HepG2 (cell line): Measurements from ENCODE around the gene DYNC2H1. TPM values are rescaled to one million over a fixed set of nuclear protein-coding genes. Genes with fewer than 3 reads are reported as not detected.

Experiments
- AGO2 ChIP-seq: fragments of 200-400 bp; formaldehyde crosslinking; optimal IDR thresholded peaks from 2 replicates; pipeline ENCODE3; 2017; ENCODE audit warnings: mild to moderate bottlenecking, low read depth, low read length, moderate library complexity
- ATF2 ChIP-seq: sonication (generic); formaldehyde crosslinking; IDR thresholded peaks from 2 replicates; pipeline ENCODE4 v1.4.0; 2020; ENCODE audit warnings: missing genetic modification reagents
- DDIT3 ChIP-seq: sonication (generic); formaldehyde crosslinking; IDR thresholded peaks from 2 replicates; pipeline ENCODE4 v1.4.0; 2020; ENCODE audit warnings: mild to moderate bottlenecking, missing genetic modification reagents
- MTA1 ChIP-seq: sonication (generic); formaldehyde crosslinking; IDR thresholded peaks from 2 replicates; pipeline ENCODE4 v1.4.0; 2020; ENCODE audit warnings: missing genetic modification reagents, mild to moderate bottlenecking, borderline replicate concordance
- NONO ChIP-seq, 2 experiments: fragments of 450-650 bp in 1 of 2; sonication (generic) in 1 of 2; formaldehyde crosslinking in 1 of 2; IDR thresholded peaks in 1 of 2; conservative IDR thresholded peaks in 1 of 2; 2 replicates each; pipeline versions ENCODE4 v1.6.1 to v1.8.0; 2017 to 2022; ENCODE audit warnings: mild to moderate bottlenecking in 1 of 2, missing genetic modification reagents in 1 of 2, moderate library complexity in 1 of 2
- REXO4 ChIP-seq: sonication (generic); formaldehyde crosslinking; IDR thresholded peaks from 2 replicates; pipeline ENCODE4 v1.8.0; 2022; ENCODE audit warnings: missing genetic modification reagents, mild to moderate bottlenecking, borderline replicate concordance
- SMYD3 ChIP-seq: sonication (generic); formaldehyde crosslinking; IDR thresholded peaks from 2 replicates; pipeline ENCODE4 v1.8.1; 2023; ENCODE audit warnings: mild to moderate bottlenecking, missing genetic modification reagents
- SNRNP70 ChIP-seq: fragments of 200-400 bp; formaldehyde crosslinking; IDR thresholded peaks from 2 replicates; pipeline ENCODE4 v1.6.1; 2017; ENCODE audit warnings: mild to moderate bottlenecking, low read depth, low read length, moderate library complexity
- ZBTB21 ChIP-seq: sonication (generic); formaldehyde crosslinking; IDR thresholded peaks from 2 replicates; pipeline ENCODE4 v1.4.0; 2020; ENCODE audit warnings: missing genetic modification reagents
- ZBTB37 ChIP-seq: sonication (generic); formaldehyde crosslinking; IDR thresholded peaks from 2 replicates; pipeline ENCODE4 v1.4.0; 2020; ENCODE audit warnings: mild to moderate bottlenecking, missing genetic modification reagents
- ZNF160 ChIP-seq: sonication (generic); formaldehyde crosslinking; IDR thresholded peaks from 2 replicates; pipeline ENCODE4 v1.8.0; 2022; ENCODE audit warnings: mild to moderate bottlenecking, inconsistent platforms, missing genetic modification reagents
- ZNF383 ChIP-seq: sonication (generic); formaldehyde crosslinking; IDR thresholded peaks from 2 replicates; pipeline ENCODE4 v1.4.0; 2020; ENCODE audit warnings: missing genetic modification reagents, mild to moderate bottlenecking, borderline replicate concordance
- ZNF605 ChIP-seq: sonication (generic); formaldehyde crosslinking; IDR thresholded peaks from 2 replicates; pipeline ENCODE4 v1.8.0; 2022; ENCODE audit warnings: mild to moderate bottlenecking, missing genetic modification reagents
- ZNF782 ChIP-seq: sonication (generic); formaldehyde crosslinking; IDR thresholded peaks from 2 replicates; pipeline ENCODE4 v1.4.0; 2020; ENCODE audit warnings: missing genetic modification reagents, mild to moderate bottlenecking, borderline replicate concordance
- ZNF792 ChIP-seq: IDR thresholded peaks from 2 replicates; pipeline ENCODE4 v1.6.1; 2016
- polyA plus RNA-seq, 8 experiments: library from polyadenylated mRNA; depleted of rRNA in 3 of 8; stranded (reverse) in 7 of 8; unstranded in 1 of 8; fragments of >200 nt; fragmentation: Illumina TruSeq in 4 of 8; extraction: Trizol in 4 of 8; gene quantifications; 2 replicates each; pipeline versions ENCODE4 v1.2.1 to v1.2.3, GENCODE V29; 2011 to 2016; ENCODE audit warnings: low read depth in 4 of 8, missing spikeins in 1 of 8, mixed read lengths in 1 of 8; ENCODE audit not compliant: insufficient read depth in 1 of 8
- total RNA-seq, 5 experiments: library from RNA; depleted of rRNA; stranded (reverse); fragments of >200 nt; fragmentation: Illumina TruSeq; extraction: Trizol; gene quantifications; 2 replicates each; pipeline ENCODE4 v1.2.3, GENCODE V29; 2016; ENCODE audit warnings: low read depth in 1 of 5
- TF ChIP-seq, protein P1 (sequence below): conservative IDR thresholded peaks from 2 replicates; pipeline ENCODE4 v1.6.1; 2018; ENCODE audit warnings: missing genetic modification reagents
- TF ChIP-seq, protein P2 (sequence below): IDR thresholded peaks from 2 replicates; pipeline ENCODE4 v1.4.0; 2020; ENCODE audit warnings: mild to moderate bottlenecking, missing genetic modification reagents
- TF ChIP-seq, protein P3 (sequence below): sonication (generic); formaldehyde crosslinking; IDR thresholded peaks from 2 replicates; pipeline ENCODE4 v1.8.1; 2023; ENCODE audit warnings: mild to moderate bottlenecking, moderate library complexity, missing genetic modification reagents

DYNC2H1 gene
- total and polyA plus RNA-seq, 2 of the 13 experiments (the other 11 are each of a cell fraction or from before 2014, with no cell fraction given): 0.49 to 0.66 TPM

DNA sequence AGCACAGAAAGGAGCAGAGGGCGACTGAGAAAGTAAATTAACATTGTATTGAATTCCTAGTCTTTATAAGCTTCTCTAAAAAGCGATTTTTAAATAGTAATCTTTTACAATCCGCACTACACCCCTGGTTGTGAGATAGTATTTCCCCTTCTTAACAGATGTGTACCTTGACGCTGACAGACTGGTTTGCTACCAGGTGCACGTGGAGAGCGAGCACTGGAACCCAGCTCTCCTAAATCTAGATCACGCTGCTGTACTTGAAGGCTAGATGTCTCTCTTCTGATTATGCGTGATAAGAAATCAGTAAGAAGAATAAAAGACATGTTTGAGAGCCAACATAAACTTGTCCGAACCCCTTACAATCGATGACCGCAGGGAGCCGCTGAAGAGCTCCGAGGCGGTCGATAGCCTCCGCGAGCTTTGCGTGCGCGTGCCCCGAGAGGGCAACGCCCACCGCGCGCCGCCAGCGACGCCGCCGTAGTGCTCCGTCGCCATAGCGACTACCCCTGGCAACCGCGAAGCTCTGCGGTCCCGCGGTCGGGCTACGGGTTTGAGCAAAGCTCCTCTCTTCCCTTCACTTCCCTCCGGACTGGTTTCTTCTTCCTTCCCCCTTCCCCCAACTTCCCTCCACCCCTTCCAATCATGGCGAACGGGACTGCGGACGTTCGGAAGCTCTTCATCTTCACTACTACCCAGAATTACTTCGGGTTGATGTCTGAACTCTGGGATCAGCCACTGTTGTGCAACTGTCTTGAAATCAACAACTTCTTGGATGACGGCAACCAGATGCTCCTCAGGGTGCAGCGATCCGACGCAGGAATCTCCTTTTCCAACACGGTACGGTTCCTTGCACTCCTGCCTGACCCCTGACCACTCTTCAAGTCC, at the start of gene DYNC2H1 (continued):
- TF ChIP-seq, protein P1, sequence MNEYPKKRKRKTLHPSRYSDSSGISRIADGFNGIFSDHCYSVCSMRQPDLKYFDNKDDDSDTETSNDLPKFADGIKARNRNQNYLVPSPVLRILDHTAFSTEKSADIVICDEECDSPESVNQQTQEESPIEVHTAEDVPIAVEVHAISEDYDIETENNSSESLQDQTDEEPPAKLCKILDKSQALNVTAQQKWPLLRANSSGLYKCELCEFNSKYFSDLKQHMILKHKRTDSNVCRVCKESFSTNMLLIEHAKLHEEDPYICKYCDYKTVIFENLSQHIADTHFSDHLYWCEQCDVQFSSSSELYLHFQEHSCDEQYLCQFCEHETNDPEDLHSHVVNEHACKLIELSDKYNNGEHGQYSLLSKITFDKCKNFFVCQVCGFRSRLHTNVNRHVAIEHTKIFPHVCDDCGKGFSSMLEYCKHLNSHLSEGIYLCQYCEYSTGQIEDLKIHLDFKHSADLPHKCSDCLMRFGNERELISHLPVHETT: no peak; the same call in 1 of the 2 replicates
- TF ChIP-seq, protein P2, sequence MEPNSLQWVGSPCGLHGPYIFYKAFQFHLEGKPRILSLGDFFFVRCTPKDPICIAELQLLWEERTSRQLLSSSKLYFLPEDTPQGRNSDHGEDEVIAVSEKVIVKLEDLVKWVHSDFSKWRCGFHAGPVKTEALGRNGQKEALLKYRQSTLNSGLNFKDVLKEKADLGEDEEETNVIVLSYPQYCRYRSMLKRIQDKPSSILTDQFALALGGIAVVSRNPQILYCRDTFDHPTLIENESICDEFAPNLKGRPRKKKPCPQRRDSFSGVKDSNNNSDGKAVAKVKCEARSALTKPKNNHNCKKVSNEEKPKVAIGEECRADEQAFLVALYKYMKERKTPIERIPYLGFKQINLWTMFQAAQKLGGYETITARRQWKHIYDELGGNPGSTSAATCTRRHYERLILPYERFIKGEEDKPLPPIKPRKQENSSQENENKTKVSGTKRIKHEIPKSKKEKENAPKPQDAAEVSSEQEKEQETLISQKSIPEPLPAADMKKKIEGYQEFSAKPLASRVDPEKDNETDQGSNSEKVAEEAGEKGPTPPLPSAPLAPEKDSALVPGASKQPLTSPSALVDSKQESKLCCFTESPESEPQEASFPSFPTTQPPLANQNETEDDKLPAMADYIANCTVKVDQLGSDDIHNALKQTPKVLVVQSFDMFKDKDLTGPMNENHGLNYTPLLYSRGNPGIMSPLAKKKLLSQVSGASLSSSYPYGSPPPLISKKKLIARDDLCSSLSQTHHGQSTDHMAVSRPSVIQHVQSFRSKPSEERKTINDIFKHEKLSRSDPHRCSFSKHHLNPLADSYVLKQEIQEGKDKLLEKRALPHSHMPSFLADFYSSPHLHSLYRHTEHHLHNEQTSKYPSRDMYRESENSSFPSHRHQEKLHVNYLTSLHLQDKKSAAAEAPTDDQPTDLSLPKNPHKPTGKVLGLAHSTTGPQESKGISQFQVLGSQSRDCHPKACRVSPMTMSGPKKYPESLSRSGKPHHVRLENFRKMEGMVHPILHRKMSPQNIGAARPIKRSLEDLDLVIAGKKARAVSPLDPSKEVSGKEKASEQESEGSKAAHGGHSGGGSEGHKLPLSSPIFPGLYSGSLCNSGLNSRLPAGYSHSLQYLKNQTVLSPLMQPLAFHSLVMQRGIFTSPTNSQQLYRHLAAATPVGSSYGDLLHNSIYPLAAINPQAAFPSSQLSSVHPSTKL: peak; percentile 58
- TF ChIP-seq REXO4 (CRISPR knock-in tag) (no peak), SMYD3 (CRISPR knock-in tag) (no peak), ATF2 (CRISPR knock-in tag) (0 out of 2 replicates have a peak, but pooled peaks have one; percentile 12), ZNF792 (CRISPR knock-in tag) (peak; percentile 75; the same call in 1 of the 2 replicates), SNRNP70 (no peak), ZNF383 (CRISPR knock-in tag) (no peak), ZNF782 (CRISPR knock-in tag) (peak; percentile 28; the same call in 1 of the 2 replicates), AGO2 (no peak), NONO (IDR thresholded peaks at IDR 0.05) (no peak), NONO (CRISPR knock-in tag; conservative IDR thresholded peaks at IDR 0.05) (0 out of 2 replicates have a peak, but pooled peaks have one; percentile 27), ZNF160 (CRISPR knock-in tag) (no peak), ZBTB21 (CRISPR knock-in tag) (no peak), DDIT3 (CRISPR knock-in tag) (no peak), MTA1 (CRISPR knock-in tag) (no peak; the same call in 1 of the 2 replicates), ZBTB37 (CRISPR knock-in tag) (no peak), ZNF605 (CRISPR knock-in tag) (0 out of 2 replicates have a peak, but pooled peaks have one; percentile 40)
- TF ChIP-seq, protein P3, sequence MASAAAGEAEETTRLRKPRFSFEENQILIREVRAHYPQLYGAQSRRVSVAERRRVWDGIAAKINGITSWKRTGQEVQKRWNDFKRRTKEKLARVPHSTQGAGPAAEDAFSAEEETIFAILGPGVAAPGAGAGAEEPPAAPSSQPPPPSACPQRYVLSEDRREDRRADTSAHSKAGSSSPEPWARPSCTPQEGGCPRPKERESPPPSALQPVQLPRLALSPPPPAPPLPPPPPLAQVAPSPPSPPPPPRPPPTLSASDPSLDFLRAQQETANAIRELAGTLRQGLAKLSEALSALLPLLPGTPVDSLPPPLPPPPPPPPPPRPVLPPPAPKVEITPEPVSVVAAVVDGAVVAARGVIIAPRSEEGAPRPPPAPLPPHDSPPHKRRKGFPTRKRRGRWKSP (CRISPR knock-in tag): peak; percentile 87
